Measurements from ENCODE around the gene SULT1E1.

DNA sequence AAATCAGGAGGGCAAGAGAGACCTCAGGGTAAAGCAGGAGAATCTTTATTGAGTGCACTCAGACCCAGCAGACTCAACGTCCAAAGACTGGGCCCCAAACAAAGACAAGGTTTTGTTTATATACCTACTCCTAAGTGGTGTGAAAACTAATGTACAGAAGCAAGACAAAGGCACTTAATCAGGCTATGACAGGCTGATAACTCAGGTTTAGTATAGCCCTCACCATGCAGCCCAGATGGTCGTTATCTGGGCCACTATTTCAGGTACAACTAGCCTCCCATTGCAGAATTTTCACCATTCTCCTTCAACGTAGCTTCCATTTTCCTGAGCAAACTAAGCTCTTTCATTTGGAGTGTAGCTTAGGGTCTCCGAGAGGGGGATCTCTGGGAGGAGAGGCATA, 36.9 kb downstream of the SULT1E1 start:
- TF ChIP-seq, protein P1, sequence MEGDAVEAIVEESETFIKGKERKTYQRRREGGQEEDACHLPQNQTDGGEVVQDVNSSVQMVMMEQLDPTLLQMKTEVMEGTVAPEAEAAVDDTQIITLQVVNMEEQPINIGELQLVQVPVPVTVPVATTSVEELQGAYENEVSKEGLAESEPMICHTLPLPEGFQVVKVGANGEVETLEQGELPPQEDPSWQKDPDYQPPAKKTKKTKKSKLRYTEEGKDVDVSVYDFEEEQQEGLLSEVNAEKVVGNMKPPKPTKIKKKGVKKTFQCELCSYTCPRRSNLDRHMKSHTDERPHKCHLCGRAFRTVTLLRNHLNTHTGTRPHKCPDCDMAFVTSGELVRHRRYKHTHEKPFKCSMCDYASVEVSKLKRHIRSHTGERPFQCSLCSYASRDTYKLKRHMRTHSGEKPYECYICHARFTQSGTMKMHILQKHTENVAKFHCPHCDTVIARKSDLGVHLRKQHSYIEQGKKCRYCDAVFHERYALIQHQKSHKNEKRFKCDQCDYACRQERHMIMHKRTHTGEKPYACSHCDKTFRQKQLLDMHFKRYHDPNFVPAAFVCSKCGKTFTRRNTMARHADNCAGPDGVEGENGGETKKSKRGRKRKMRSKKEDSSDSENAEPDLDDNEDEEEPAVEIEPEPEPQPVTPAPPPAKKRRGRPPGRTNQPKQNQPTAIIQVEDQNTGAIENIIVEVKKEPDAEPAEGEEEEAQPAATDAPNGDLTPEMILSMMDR (IDR thresholded peaks at IDR 0.05; ENCODE audit: insufficient read depth, low read length, poor library complexity, severe bottlenecking) = no peak
- TF ChIP-seq EZH2phosphoT487 (conservative IDR thresholded peaks at IDR 0.05; ENCODE audit: low read length) = no peak
